22Rv1 (cell line): ENCODE measurements around the gene C12orf42.

Source experiments
- H3K27ac ChIP-seq: fragments of 450-650 bp; 2 replicates; pipeline ENCODE4 v1.5.1; 2017
- CTCF ChIP-seq: fragments of 450-650 bp; IDR thresholded peaks from 2 replicates; pipeline ENCODE4 v1.5.1; 2017; ENCODE audit warnings: mild to moderate bottlenecking
- ZFX ChIP-seq: fragments of 450-650 bp; IDR thresholded peaks from 2 replicates; pipeline ENCODE4 v1.6.1; 2017; ENCODE audit warnings: antibody characterized with exemption, borderline replicate concordance

C12orf42 gene

GRCh38 chr12:103373088-103373523, 122.7 kb downstream of the C12orf42 start:
- no peak overlapping the region for H3K27ac ChIP-seq
- TF ChIP-seq ZFX (no peak), CTCF (no peak)

GRCh38 chr12:103369929-103370328, 125.8 kb downstream of the C12orf42 start:
- no peak overlapping the region for H3K27ac ChIP-seq
- TF ChIP-seq CTCF (no peak), ZFX (no peak)

DNA sequence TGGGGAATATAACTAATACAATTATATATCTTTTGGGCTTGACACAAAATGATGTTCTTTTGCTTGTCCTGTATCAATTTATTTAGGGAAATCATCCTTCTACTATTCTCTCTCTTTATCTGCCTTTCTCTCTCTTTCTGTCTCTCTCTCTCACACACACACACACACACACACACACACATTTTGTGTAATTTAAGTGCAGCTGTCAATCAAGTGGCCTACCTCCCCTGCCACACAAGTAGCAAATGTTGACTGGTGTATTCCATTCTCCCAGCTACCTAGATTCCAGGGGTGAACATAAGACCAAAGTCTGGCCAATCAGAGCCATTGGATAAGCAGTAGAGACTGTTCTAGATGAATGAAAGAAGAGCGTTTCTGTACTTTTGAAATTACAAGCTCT, 127.6 kb downstream of the C12orf42 start:
- H3K27ac ChIP-seq: no peak overlapping the region
- no peak for TF ChIP-seq ZFX
- TF ChIP-seq CTCF: no peak

- no peak overlapping the region for H3K27ac ChIP-seq
- TF ChIP-seq ZFX (no peak), CTCF (no peak)
Measured at GRCh38 chr12:103354403-103354802, 141.4 kb downstream of the C12orf42 start.

GRCh38 chr12:103353913-103354312, 141.9 kb downstream of the C12orf42 start:
- TF ChIP-seq CTCF (no peak), ZFX (no peak)
- no peak overlapping the region for H3K27ac ChIP-seq

GRCh38 chr12:103350116-103350515, 145.7 kb downstream of the C12orf42 start:
- no peak for TF ChIP-seq CTCF
- TF ChIP-seq ZFX: no peak
- H3K27ac ChIP-seq: no peak overlapping the region

DNA sequence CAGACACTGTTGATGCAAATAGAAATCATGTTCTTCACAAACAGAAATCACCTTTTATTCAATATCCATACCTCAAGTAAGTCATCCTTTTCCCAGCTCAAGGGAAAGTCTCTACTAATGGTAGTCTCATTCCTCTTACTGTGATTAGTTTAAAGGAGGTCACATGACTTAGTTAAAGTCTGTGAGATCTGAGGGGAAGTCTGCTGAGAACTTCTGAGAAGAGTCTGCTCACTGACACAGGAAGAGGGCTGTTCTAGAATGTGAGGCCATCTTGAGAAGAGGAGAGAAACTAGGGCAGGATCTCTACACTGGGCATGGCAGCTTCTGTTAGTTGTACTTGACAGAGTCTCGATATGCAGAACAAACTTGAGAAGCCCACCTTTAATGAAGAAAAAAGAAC, 146.8 kb downstream of the C12orf42 start:
- TF ChIP-seq ZFX: no peak
- no peak for TF ChIP-seq CTCF
- no peak overlapping the region for H3K27ac ChIP-seq
